H1 (cell line): ENCODE measurements around the gene ROR1. TPM values are rescaled to one million over a fixed set of nuclear protein-coding genes. Genes with fewer than 3 reads are reported as not detected.

Experiments used
- CTCF ChIA-PET: fragments of 300-600 bp; sonication (Branson Sonifier 250); formaldehyde crosslinking; loops from one replicate; lab custom pipeline; 2021; ENCODE audit not compliant: partially characterized antibody; lab: Charles Lee
- POLR2A ChIA-PET: fragments of 300-600 bp; sonication (Branson Sonifier 250); formaldehyde crosslinking; loops from one replicate; lab custom pipeline; 2021; ENCODE audit warnings: inconsistent platforms; ENCODE audit not compliant: partially characterized antibody; lab: Charles Lee
- DNase-seq, 2 experiments: peaks; one replicate each; pipeline versions ENCODE4 v3.0.0 to v3.0.0-alpha.2; 2010 to 2022; ENCODE audit warnings: low spot score in 2 of 2, low read depth in 1 of 2, mixed read lengths in 1 of 2
- FAIRE-seq: peaks from 2 replicates; lab custom pipeline; 2011; peaks lifted over from hg19 to GRCh38; lab: Jason Lieb, UNC
- H2AFZ ChIP-seq: 2 replicates; pipeline ENCODE4 v1.8.1; 2012; ENCODE audit warnings: low read length, inconsistent platforms
- H2AK5ac ChIP-seq: 2 replicates; pipeline ENCODE4 v1.6.1; 2013; ENCODE audit warnings: low read depth, low read length
- H2BK120ac ChIP-seq: replicated peaks from 2 replicates; pipeline ENCODE3; 2013; ENCODE audit warnings: low read depth, low read length, inconsistent platforms
- H2BK12ac ChIP-seq: 2 replicates; pipeline ENCODE4 v1.6.1; 2013; ENCODE audit warnings: low read depth, low read length
- H2BK15ac ChIP-seq: 2 replicates; pipeline ENCODE4 v1.6.1; 2013; ENCODE audit warnings: low read length
- H2BK20ac ChIP-seq: 2 replicates; pipeline ENCODE4 v1.6.1; 2013; ENCODE audit warnings: low read length
- H2BK5ac ChIP-seq: 2 replicates; pipeline ENCODE4 v1.6.1; 2013; ENCODE audit warnings: low read depth, low read length
- H3K14ac ChIP-seq: 2 replicates; pipeline ENCODE4 v1.6.1; 2013; ENCODE audit warnings: inconsistent platforms; ENCODE audit not compliant: insufficient read length
- H3K18ac ChIP-seq: 2 replicates; pipeline ENCODE4 v1.6.1; 2013; ENCODE audit warnings: low read length; ENCODE audit errors: extremely low read depth
- H3K23ac ChIP-seq: 2 replicates; pipeline ENCODE4 v1.6.1; 2013; ENCODE audit warnings: inconsistent platforms; ENCODE audit not compliant: insufficient read length
- H3K23me2 ChIP-seq: 2 replicates; pipeline ENCODE4 v1.6.1; 2013; ENCODE audit warnings: low read depth, low read length
- H3K27ac ChIP-seq: 2 replicates; pipeline ENCODE4 v1.6.1; 2011; ENCODE audit warnings: low read depth, low read length, inconsistent platforms
- H3K27me3 ChIP-seq, 4 experiments: replicated peaks in 1 of 4; 1 replicate in 1 of 4; 2 replicates in 3 of 4; pipeline versions ENCODE4 v1.6.1 to v1.8.1; 2011 to 2013; ENCODE audit warnings: low read length in 3 of 4, mild to moderate bottlenecking in 3 of 4, inconsistent platforms in 2 of 4, mixed read lengths in 2 of 4, moderate library complexity in 1 of 4; ENCODE audit not compliant: control insufficient read depth in 3 of 4, insufficient read depth in 3 of 4; ENCODE audit errors: extremely low read depth in 1 of 4
- H3K36me3 ChIP-seq, 4 experiments: 2 replicates each; pipeline versions ENCODE4 v1.6.1 to v1.8.1; 2011 to 2013; ENCODE audit warnings: mild to moderate bottlenecking in 4 of 4, low read length in 3 of 4, moderate library complexity in 2 of 4, control low read depth in 1 of 4, inconsistent platforms in 1 of 4; ENCODE audit not compliant: insufficient read depth in 4 of 4, control insufficient read depth in 2 of 4
- H3K4ac ChIP-seq: replicated peaks from 2 replicates; pipeline ENCODE3; 2013; ENCODE audit warnings: low read length, low read depth, mixed read lengths, inconsistent platforms; ENCODE audit not compliant: insufficient read length
- H3K4me1 ChIP-seq, 4 experiments: replicated peaks in 1 of 4; 1 replicate in 1 of 4; 2 replicates in 3 of 4; pipeline versions ENCODE4 v1.6.1 to v1.8.1; 2011 to 2013; ENCODE audit warnings: low read length in 3 of 4, inconsistent platforms in 2 of 4, mixed read lengths in 1 of 4; ENCODE audit not compliant: insufficient read depth in 4 of 4, control insufficient read depth in 3 of 4
- H3K4me2 ChIP-seq, 2 experiments: 2 replicates each; pipeline versions ENCODE4 v1.6.1 to v1.8.1; 2011 to 2013; ENCODE audit warnings: low read depth in 2 of 2, low read length in 2 of 2, control low read depth in 1 of 2, inconsistent platforms in 1 of 2, mild to moderate bottlenecking in 1 of 2; ENCODE audit not compliant: insufficient read depth in 1 of 2
- H3K4me3 ChIP-seq, 4 experiments: fragments of 200-600, 300-600 bp in 1 of 4; sonication (generic), shearing (Covaris generic), sonication (Bioruptor Twin) in 1 of 4; 2 replicates each; pipeline versions ENCODE4 v1.5.1 to v1.8.1; 2011 to 2016; ENCODE audit warnings: low read length in 4 of 4, low read depth in 3 of 4, control low read depth in 2 of 4, inconsistent platforms in 2 of 4, mild to moderate bottlenecking in 2 of 4, mixed read lengths in 1 of 4, moderate library complexity in 1 of 4; ENCODE audit not compliant: insufficient read depth in 2 of 4; ENCODE audit errors: extremely low read depth in 1 of 4
- H3K56ac ChIP-seq: replicated peaks from 2 replicates; pipeline ENCODE3; 2013; ENCODE audit warnings: low read depth, mild to moderate bottlenecking, mixed read lengths, low read length, inconsistent platforms; ENCODE audit not compliant: insufficient read length
- H3K79me1 ChIP-seq: 2 replicates; pipeline ENCODE4 v1.6.1; 2013; ENCODE audit warnings: low read depth, low read length, control low read depth
- H3K79me2 ChIP-seq, 2 experiments: 2 replicates each; pipeline versions ENCODE4 v1.6.1 to v1.8.1; 2012 to 2013; ENCODE audit warnings: low read length in 2 of 2, mild to moderate bottlenecking in 2 of 2, inconsistent platforms in 1 of 2; ENCODE audit not compliant: insufficient read depth in 2 of 2, control insufficient read depth in 1 of 2
- H3K9ac ChIP-seq, 4 experiments: replicated peaks in 1 of 4; 1 replicate in 1 of 4; 2 replicates in 3 of 4; pipeline versions ENCODE4 v1.6.1 to v1.8.1; 2011 to 2013; ENCODE audit warnings: low read depth in 3 of 4, low read length in 3 of 4, control low read depth in 2 of 4, mild to moderate bottlenecking in 2 of 4, moderate library complexity in 2 of 4, inconsistent platforms in 1 of 4; ENCODE audit errors: extremely low read depth in 1 of 4
- H3K9me3 ChIP-seq, 2 experiments: 2 replicates each; pipeline versions ENCODE4 v1.6.1 to v1.8.1; 2012 to 2013; ENCODE audit warnings: mild to moderate bottlenecking in 2 of 2, moderate library complexity in 2 of 2, control low read depth in 1 of 2, inconsistent platforms in 1 of 2, low read depth in 1 of 2, low read length in 1 of 2, mixed read lengths in 1 of 2; ENCODE audit not compliant: insufficient read depth in 2 of 2
- H4K20me1 ChIP-seq, 2 experiments: replicated peaks in 1 of 2; 2 replicates each; pipeline versions ENCODE3 to v1.8.1; 2011 to 2013; ENCODE audit warnings: inconsistent platforms in 2 of 2, low read length in 2 of 2, mild to moderate bottlenecking in 1 of 2; ENCODE audit not compliant: insufficient read depth in 2 of 2, control insufficient read depth in 1 of 2
- H4K5ac ChIP-seq: 2 replicates; pipeline ENCODE4 v1.6.1; 2013; ENCODE audit warnings: low read length, low read depth, mixed read lengths, inconsistent platforms; ENCODE audit not compliant: insufficient read length
- H4K8ac ChIP-seq: 2 replicates; pipeline ENCODE4 v1.8.0; 2013; ENCODE audit warnings: mild to moderate bottlenecking, moderate library complexity, low read length, inconsistent platforms; ENCODE audit not compliant: insufficient read depth; ENCODE audit errors: extremely low read depth
- H4K91ac ChIP-seq: replicated peaks from 2 replicates; pipeline ENCODE3; 2013; ENCODE audit warnings: low read length, mixed read lengths, inconsistent platforms; ENCODE audit not compliant: insufficient read length
- BCL11A ChIP-seq, 2 experiments: IDR thresholded peaks; one replicate each; pipeline ENCODE4 v1.6.1; 2011; ENCODE audit warnings: low read depth in 2 of 2, low read length in 2 of 2, mild to moderate bottlenecking in 2 of 2
- EP300 ChIP-seq, 2 experiments: IDR thresholded peaks; 1 replicate in 1 of 2; 2 replicates in 1 of 2; pipeline ENCODE4 v1.6.1; 2011 to 2012; ENCODE audit warnings: low read depth in 2 of 2, low read length in 2 of 2, mild to moderate bottlenecking in 2 of 2, borderline replicate concordance in 1 of 2, inconsistent platforms in 1 of 2, moderate library complexity in 1 of 2
- FOSL1 ChIP-seq: IDR thresholded peaks from 2 replicates; pipeline ENCODE4 v1.6.1; 2011; ENCODE audit warnings: mild to moderate bottlenecking, low read depth, low read length, moderate library complexity; ENCODE audit not compliant: insufficient read depth
- HDAC6 ChIP-seq: IDR thresholded peaks from one replicate; pipeline ENCODE4 v1.7.1; 2012; ENCODE audit warnings: low read depth, mild to moderate bottlenecking, inconsistent platforms, low read length, moderate library complexity
- KDM1A ChIP-seq: fragments of 200-600, 300-600 bp; sonication (generic); IDR thresholded peaks from 2 replicates; pipeline ENCODE4 v1.7.1; 2016; ENCODE audit warnings: mild to moderate bottlenecking, low read length, borderline replicate concordance
- KDM4A ChIP-seq: IDR thresholded peaks from one replicate; pipeline ENCODE4 v1.7.1; 2012; ENCODE audit warnings: low read depth, mild to moderate bottlenecking, moderate library complexity, low read length, inconsistent platforms; ENCODE audit not compliant: severe bottlenecking
- PHF8 ChIP-seq: fragments of 200-600 bp; sonication (generic); conservative IDR thresholded peaks from 2 replicates; pipeline ENCODE4 v1.7.1; 2012; ENCODE audit warnings: low read depth, mild to moderate bottlenecking, inconsistent platforms, low read length, moderate library complexity
- POLR2AphosphoS5 ChIP-seq: IDR thresholded peaks from 2 replicates; pipeline ENCODE4 v1.6.1; 2011; ENCODE audit warnings: low read depth, low read length
- RNF2 ChIP-seq: fragments of 200-900, 300-1000 bp; sonication (generic); IDR thresholded peaks from 2 replicates; pipeline ENCODE4 v1.7.1; 2016; ENCODE audit warnings: borderline replicate concordance, low read depth, mild to moderate bottlenecking, antibody characterized with exemption, low read length; ENCODE audit not compliant: poor library complexity, severe bottlenecking; ENCODE audit errors: missing control alignments
- RXRA ChIP-seq: IDR thresholded peaks from 2 replicates; pipeline ENCODE4 v1.6.1; 2011; ENCODE audit warnings: low read depth, mild to moderate bottlenecking, low read length, moderate library complexity; ENCODE audit not compliant: insufficient read depth
- SIN3A ChIP-seq, 2 experiments: IDR thresholded peaks in 1 of 2; conservative IDR thresholded peaks in 1 of 2; 2 replicates each; pipeline ENCODE4 v1.6.1; 2011 to 2012; ENCODE audit warnings: low read length in 2 of 2, improper control_type of control experiment in 1 of 2, low read depth in 1 of 2, mild to moderate bottlenecking in 1 of 2
- WGBS, 2 experiments: shearing (Covaris generic) in 1 of 2; methylation state at CpG; one replicate each; pipeline versions ENCODE4 v1.1.6 to v1.1.7; 2013 to 2015; ENCODE audit warnings: low lambda C conversion rate in 2 of 2, mixed read lengths in 2 of 2, inconsistent platforms in 1 of 2, low coverage in 1 of 2, missing lambda C conversion rate in 1 of 2; ENCODE audit not compliant: insufficient replicate concordance in 2 of 2, insufficient coverage in 1 of 2, insufficient read length in 1 of 2; ENCODE audit errors: extremely low coverage in 1 of 2, missing lambda C conversion rate in 1 of 2; 5-methylcytosine and 5-hydroxymethylcytosine counted together
- polyA plus RNA-seq, 7 experiments: library from polyadenylated mRNA; depleted of rRNA in 3 of 7; stranded (reverse) in 5 of 7; unstranded in 2 of 7; fragments of >200 nt in 5 of 7; fragments of 200-250 nt in 2 of 7; gene quantifications; 1 replicate in 5 of 7; 2 replicates in 1 of 7; 4 replicates in 1 of 7; pipeline versions ENCODE4 v1.2.1 to v1.2.3, GENCODE V29; 2011 to 2013; ENCODE audit warnings: missing spikeins in 2 of 7, mixed read lengths in 2 of 7
- total RNA-seq: library from RNA; stranded (reverse); fragmentation: NEBNext Ultra II Directional; extraction: Animal tissue kit (Norgen Biotek cat#: 25700); gene quantifications from 2 replicates; pipeline ENCODE4 v1.2.1, GENCODE V29; 2021

The ROR1 gene
- total and polyA plus RNA-seq, 2 of the 8 experiments (the other 6 are each of a cell fraction or from before 2014, with no cell fraction given), result 33.6 to 73.6 TPM

DNA sequence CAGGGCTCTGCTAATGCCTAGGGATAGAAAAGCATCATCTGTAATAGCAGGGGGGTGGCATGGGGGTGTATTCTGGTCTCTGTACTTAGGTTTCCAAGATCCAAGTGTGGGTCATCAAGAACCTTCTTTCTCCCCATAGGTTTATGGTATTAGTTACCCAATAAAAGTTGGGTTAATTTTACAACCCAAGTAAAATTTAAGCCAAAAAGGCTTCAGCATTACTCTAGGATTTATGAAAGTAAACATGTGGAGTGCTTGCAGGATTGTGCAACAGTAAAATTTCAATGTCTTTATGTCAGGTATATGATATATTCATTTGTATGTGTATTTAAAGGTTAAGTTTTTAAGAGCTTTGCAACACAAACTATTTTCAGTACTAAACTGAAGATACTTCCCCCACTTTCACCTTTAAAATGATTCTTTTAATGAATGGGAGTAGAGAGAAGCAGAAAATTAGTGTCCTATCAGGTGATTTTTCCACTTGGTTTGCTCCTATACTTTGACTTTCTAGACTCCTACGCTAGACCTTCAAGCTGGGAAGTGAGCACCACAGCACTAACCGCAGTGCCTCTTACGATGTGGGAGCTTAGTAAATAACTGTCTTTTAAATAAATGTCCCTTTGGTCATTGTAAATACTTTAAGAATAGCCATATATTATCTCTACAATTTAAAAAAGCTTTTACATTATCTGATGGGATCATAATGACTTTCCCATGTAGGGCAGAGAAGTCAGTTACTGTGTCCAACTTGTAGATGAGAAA is 361.8 kb downstream of the ROR1 start:
- Histone ChIP-seq H3K27ac (no peak overlapping the region), H2BK5ac (no peak overlapping the region), H2BK20ac (no peak overlapping the region), H3K4me1 (peaks cover 0 to 5% (median under 1%) of the 10 kb centered on the region in 4 experiments; a peak in 2 of 7 replicates), H3K9ac (no peak overlapping the region), H3K23ac (no peak overlapping the region), H4K8ac (no peak overlapping the region), H3K27me3 (no peaks in the 10 kb centered on the region), H4K20me1 (peaks cover 1 to 3% of the 10 kb centered on the region in 2 experiments), H3K4ac (no peak overlapping the region), H3K36me3 (peaks cover 3 to 28% (median 18%) of the 10 kb centered on the region in 4 experiments; a peak in 7 of 8 replicates), H2BK15ac (no peak overlapping the region), H3K79me1 (no peaks in the 10 kb centered on the region), H3K56ac (no peak overlapping the region), H4K91ac (no peak overlapping the region), H2AFZ (no peak overlapping the region), H2BK120ac (no peak overlapping the region), H3K79me2 (no peaks in the 10 kb centered on the region), H3K9me3 (no peaks in the 10 kb centered on the region), H3K4me3 (no peak overlapping the region), H3K23me2 (no peaks in the 10 kb centered on the region), H3K14ac (no peak overlapping the region), H3K4me2 (no peak overlapping the region), H2BK12ac (no peak overlapping the region), H3K18ac (no peak overlapping the region), H2AK5ac (no peak overlapping the region), H4K5ac (no peak overlapping the region)
- DNase-seq (no peak), FAIRE-seq (no peak)
- ChIA-PET CTCF (interaction anchor here (0.6 to 5.7 kb wide), 19 partner anchors 9 to 1468 kb away, joined by 3 to 56 read pairs (median 6); no protein-coding TSS in a partner anchor), POLR2A (no interaction called here)
- WGBS, 2 experiments, result 90% methylated on average over 3 of the region's 3 CpGs; no CpG with 5 or more reads in 1 of the 2 experiments
- TF ChIP-seq BCL11A (IDR thresholded peaks at IDR 0.05; ENCODE audit: low read depth in 2 of 2, low read length in 2 of 2) (no peak), FOSL1 (no peak), KDM4A (no peak), RNF2 (no peak), EP300 (IDR thresholded peaks at IDR 0.05; ENCODE audit: borderline replicate concordance in 1 of 2, low read depth in 2 of 2, low read length in 2 of 2) (no peak), SIN3A (conservative IDR thresholded peaks at IDR 0.05 in 1 of 2, IDR thresholded peaks at IDR 0.05 in 1 of 2; ENCODE audit: low read depth in 1 of 2, low read length in 2 of 2) (no peak), PHF8 (no peak), KDM1A (no peak), POLR2AphosphoS5 (no peak), HDAC6 (no peak), RXRA (no peak)
